ENCODE results near the gene HSD3B7. TPM values are rescaled to one million over a fixed set of nuclear protein-coding genes. Genes with fewer than 3 reads are reported as not detected.

Gene HSD3B7
- total and polyA plus RNA-seq, 10 of the 15 experiments (the other 5 are each of a cell fraction or from before 2014, with no cell fraction given), result 0.18 to 1.8 (median 0.48) TPM; not detected in 1

GRCh38 chr16:31002862-31003341, 17.9 kb downstream of the HSD3B7 start:
- Histone ChIP-seq H3K9ac (ENCODE audit: control insufficient read depth, insufficient read depth, low read length) (no peak overlapping the region), H3K79me2 (ENCODE audit: control insufficient read depth, insufficient read depth, low read length) (no peaks in the 10 kb centered on the region), H3K9me3 (replicated peaks; ENCODE audit: control insufficient read depth, insufficient read depth, low read length) (no peaks in the 10 kb centered on the region), H3K4me1 (ENCODE audit: control insufficient read depth, insufficient read depth, low read length) (no peaks in the 10 kb centered on the region), H2AFZ (ENCODE audit: control insufficient read depth, low read depth, low read length) (no peak overlapping the region), H3K4me3 (no peak overlapping the region), H3K27me3 (replicated peaks in 1 of 2; ENCODE audit: control insufficient read depth in 2 of 2, insufficient read depth in 2 of 2, low read length in 1 of 2) (no peaks in the 10 kb centered on the region; a peak in 1 of 4 replicates), H3K4me2 (ENCODE audit: control insufficient read depth, insufficient read depth) (no peak overlapping the region), H4K20me1 (ENCODE audit: control insufficient read depth, insufficient read depth) (no peaks in the 10 kb centered on the region), H3K36me3 (ENCODE audit: control insufficient read depth in 2 of 2, insufficient read depth in 2 of 2, low read length in 1 of 2) (no peaks in the 10 kb centered on the region), H3K27ac (ENCODE audit: control insufficient read depth, insufficient read depth) (no peak overlapping the region)
- BruUV-seq (replicated peaks), result no TSS peak
- ChIA-PET SMC1A (ENCODE audit: uncharacterized antibody, unreplicated experiment) (interaction anchor here (0.6 kb wide), 1 partner anchor 40 kb away, joined by 3 read pairs; no protein-coding TSS in a partner anchor), CTCF (no interaction called here), POLR2A (no interaction called here), RAD21 (ENCODE audit: unreplicated experiment) (no interaction called here)
- intact Hi-C loops (cut with micrococcal nuclease; ENCODE audit: unreplicated experiment), result no loop called here
- FAIRE-seq (no peak), ATAC-seq (no peak), DNase-seq (ENCODE audit: low read depth, low spot score) (no peak)
- in situ Hi-C loops (cut with MboI), result no loop called here
- WGBS (ENCODE audit: insufficient coverage, insufficient replicate concordance, low lambda C conversion rate, missing lambda C conversion rate), result 38% methylated on average over 9 of the region's 9 CpGs
- no peak for TF ChIP-seq SREBF2 (IDR thresholded peaks at IDR 0.05; ENCODE audit: low read length)
- no peak for TF ChIP-seq FOXK2 (IDR thresholded peaks at IDR 0.05)
- TF ChIP-seq MYC (IDR thresholded peaks at IDR 0.05; ENCODE audit: insufficient read depth, insufficient read length, insufficient replicate concordance, low read length, severe bottlenecking), result no peak
- TF ChIP-seq ZNF207 (IDR thresholded peaks at IDR 0.05; ENCODE audit: borderline replicate concordance), result no peak
- TF ChIP-seq STAT3 (IDR thresholded peaks at IDR 0.05; ENCODE audit: low read depth, low read length), result no peak
- no peak for TF ChIP-seq YBX1 (IDR thresholded peaks at IDR 0.05)
- TF ChIP-seq SMAD5 (IDR thresholded peaks at IDR 0.05; ENCODE audit: low read depth), result no peak
- no peak for TF ChIP-seq NR2C2 (IDR thresholded peaks at IDR 0.05; ENCODE audit: borderline replicate concordance, control insufficient read depth, insufficient read length, low read depth)
- no peak for TF ChIP-seq RFX5 (IDR thresholded peaks at IDR 0.05; ENCODE audit: low read depth, low read length)
- no peak for TF ChIP-seq E2F4 (IDR thresholded peaks at IDR 0.05; ENCODE audit: low read depth, low read length)
- no peak for TF ChIP-seq ZNF687 (IDR thresholded peaks at IDR 0.05)
- no peak for TF ChIP-seq IKZF1 (conservative IDR thresholded peaks at IDR 0.05)
- TF ChIP-seq EP300 (IDR thresholded peaks at IDR 0.05; ENCODE audit: borderline replicate concordance in 1 of 2, control insufficient read depth in 1 of 2, low read depth in 2 of 2, low read length in 2 of 2), result no peak
- no peak for TF ChIP-seq IRF5 (IDR thresholded peaks at IDR 0.05; ENCODE audit: borderline replicate concordance)
- TF ChIP-seq IKZF2 (IDR thresholded peaks at IDR 0.05), result no peak
- no peak for TF ChIP-seq CTCF (IDR thresholded peaks at IDR 0.05 in 2 of 3, conservative IDR thresholded peaks at IDR 0.05 in 1 of 3; ENCODE audit: control insufficient read depth in 2 of 3, extremely low read depth in 1 of 3, insufficient read depth in 1 of 3, low read depth in 3 of 3, low read length in 3 of 3)
- no peak for TF ChIP-seq NFXL1 (IDR thresholded peaks at IDR 0.05; ENCODE audit: borderline replicate concordance)
